Measurements from ENCODE around the gene SPSB4.

SPSB4 gene

GRCh38 chr3:141055136-141055535 is 4.0 kb downstream of the SPSB4 start:
- TF ChIP-seq CTCF (IDR thresholded peaks at IDR 0.05; ENCODE audit: insufficient read depth, low read depth, low read length, missing control alignments): no peak
- no peak for DNase-seq (ENCODE audit: low read depth)
- no peak overlapping the region for H3K4me3 ChIP-seq (ENCODE audit: low read length)

- TF ChIP-seq CTCF (IDR thresholded peaks at IDR 0.05; ENCODE audit: insufficient read depth, low read depth, low read length, missing control alignments): no peak
- no peak overlapping the region for H3K4me3 ChIP-seq (ENCODE audit: low read length)
- DNase-seq (ENCODE audit: low read depth): no peak
Observed at GRCh38 chr3:141055536-141056445, 4.6 kb downstream of the SPSB4 start.

GRCh38 chr3:141056751-141057171 is 5.6 kb downstream of the SPSB4 start:
- no peak for TF ChIP-seq CTCF (IDR thresholded peaks at IDR 0.05; ENCODE audit: insufficient read depth, low read depth, low read length, missing control alignments)
- no peak for DNase-seq (ENCODE audit: low read depth)
- H3K4me3 ChIP-seq (ENCODE audit: low read length): no peak overlapping the region

GRCh38 chr3:141057436-141057835 is 6.3 kb downstream of the SPSB4 start:
- H3K4me3 ChIP-seq (ENCODE audit: low read length): no peak overlapping the region
- no peak for TF ChIP-seq CTCF (IDR thresholded peaks at IDR 0.05; ENCODE audit: insufficient read depth, low read depth, low read length, missing control alignments)
- no peak for DNase-seq (ENCODE audit: low read depth)

- TF ChIP-seq CTCF (IDR thresholded peaks at IDR 0.05; ENCODE audit: insufficient read depth, low read depth, low read length, missing control alignments): no peak
- no peak overlapping the region for H3K4me3 ChIP-seq (ENCODE audit: low read length)
- DNase-seq (ENCODE audit: low read depth): no peak
Observed at GRCh38 chr3:141057946-141058800, 7.0 kb downstream of the SPSB4 start.

- no peak for TF ChIP-seq CTCF (IDR thresholded peaks at IDR 0.05; ENCODE audit: insufficient read depth, low read depth, low read length, missing control alignments)
- H3K4me3 ChIP-seq (ENCODE audit: low read length): no peak overlapping the region
- DNase-seq (ENCODE audit: low read depth): no peak
Observed at GRCh38 chr3:141058996-141059395, 7.8 kb downstream of the SPSB4 start.
